ENCODE results near the gene FAAH.
A peak's percentile ranks its signal among the peaks of the same experiment; 100 is the strongest.

FAAH gene

DNA sequence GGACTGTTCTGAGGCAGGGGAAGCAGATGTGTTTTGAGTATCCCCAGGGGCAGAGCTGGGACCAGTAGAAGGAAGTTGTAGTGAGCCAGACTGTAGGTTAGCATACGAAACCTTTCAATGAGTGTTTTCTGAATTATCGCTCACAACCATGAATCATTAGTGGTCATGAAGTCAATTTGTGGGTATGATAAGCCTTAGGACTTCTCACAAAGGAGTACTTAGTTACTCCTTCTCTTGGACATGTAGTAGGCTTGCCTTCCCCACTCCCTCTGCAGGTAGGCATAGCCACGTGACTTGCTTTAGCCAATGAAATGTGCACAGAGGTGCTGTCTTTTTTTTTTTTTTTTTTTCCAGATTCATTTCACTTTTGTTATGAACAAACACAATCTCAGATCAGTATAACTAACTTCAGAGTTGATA is 23.9 kb upstream of the FAAH start:
- TF ChIP-seq FOXM1 (IDR thresholded peaks at IDR 0.05; ENCODE audit: borderline replicate concordance, low read depth), result no peak
- no peak for TF ChIP-seq TCF12 (IDR thresholded peaks at IDR 0.05; ENCODE audit: low read depth)
- TF ChIP-seq, protein P1, sequence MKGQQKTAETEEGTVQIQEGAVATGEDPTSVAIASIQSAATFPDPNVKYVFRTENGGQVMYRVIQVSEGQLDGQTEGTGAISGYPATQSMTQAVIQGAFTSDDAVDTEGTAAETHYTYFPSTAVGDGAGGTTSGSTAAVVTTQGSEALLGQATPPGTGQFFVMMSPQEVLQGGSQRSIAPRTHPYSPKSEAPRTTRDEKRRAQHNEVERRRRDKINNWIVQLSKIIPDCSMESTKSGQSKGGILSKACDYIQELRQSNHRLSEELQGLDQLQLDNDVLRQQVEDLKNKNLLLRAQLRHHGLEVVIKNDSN (IDR thresholded peaks at IDR 0.05), result peak; percentile 78
- no peak for TF ChIP-seq RAD21 (IDR thresholded peaks at IDR 0.05; ENCODE audit: low read depth)
- TF ChIP-seq CEBPB (IDR thresholded peaks at IDR 0.05), result no peak
- TF ChIP-seq TEAD4 (IDR thresholded peaks at IDR 0.05), result no peak
- TF ChIP-seq YY1 (IDR thresholded peaks at IDR 0.05; ENCODE audit: low read depth), result no peak
- no peak for TF ChIP-seq TAF1 (IDR thresholded peaks at IDR 0.05; ENCODE audit: low read depth)

DNA sequence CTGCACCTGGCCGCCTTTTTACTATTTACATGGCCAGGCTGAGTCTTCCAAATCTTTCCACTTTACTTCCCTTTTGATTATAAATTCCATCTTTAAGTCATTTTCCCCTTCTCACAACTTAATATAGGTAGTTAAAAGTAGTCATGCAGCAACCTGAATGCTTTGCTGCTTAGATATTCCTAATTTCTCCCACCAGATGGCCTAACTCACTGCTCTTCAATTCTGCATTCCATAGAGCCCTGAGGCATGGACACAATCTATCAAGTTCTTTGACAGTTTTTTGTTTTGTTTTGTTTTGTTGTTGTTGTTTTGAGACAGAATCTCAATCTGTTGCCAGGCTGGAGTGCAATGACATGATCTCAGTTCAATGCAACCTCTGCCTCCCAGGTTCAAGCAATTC is 21.7 kb upstream of the FAAH start:
- TF ChIP-seq TCF12 (IDR thresholded peaks at IDR 0.05; ENCODE audit: low read depth) (no peak), EP300 (IDR thresholded peaks at IDR 0.05; ENCODE audit: borderline replicate concordance) (no peak), YY1 (IDR thresholded peaks at IDR 0.05; ENCODE audit: low read depth) (no peak), RAD21 (IDR thresholded peaks at IDR 0.05; ENCODE audit: low read depth) (no peak), EGR1 (IDR thresholded peaks at IDR 0.05) (no peak)
- TF ChIP-seq, protein P2, sequence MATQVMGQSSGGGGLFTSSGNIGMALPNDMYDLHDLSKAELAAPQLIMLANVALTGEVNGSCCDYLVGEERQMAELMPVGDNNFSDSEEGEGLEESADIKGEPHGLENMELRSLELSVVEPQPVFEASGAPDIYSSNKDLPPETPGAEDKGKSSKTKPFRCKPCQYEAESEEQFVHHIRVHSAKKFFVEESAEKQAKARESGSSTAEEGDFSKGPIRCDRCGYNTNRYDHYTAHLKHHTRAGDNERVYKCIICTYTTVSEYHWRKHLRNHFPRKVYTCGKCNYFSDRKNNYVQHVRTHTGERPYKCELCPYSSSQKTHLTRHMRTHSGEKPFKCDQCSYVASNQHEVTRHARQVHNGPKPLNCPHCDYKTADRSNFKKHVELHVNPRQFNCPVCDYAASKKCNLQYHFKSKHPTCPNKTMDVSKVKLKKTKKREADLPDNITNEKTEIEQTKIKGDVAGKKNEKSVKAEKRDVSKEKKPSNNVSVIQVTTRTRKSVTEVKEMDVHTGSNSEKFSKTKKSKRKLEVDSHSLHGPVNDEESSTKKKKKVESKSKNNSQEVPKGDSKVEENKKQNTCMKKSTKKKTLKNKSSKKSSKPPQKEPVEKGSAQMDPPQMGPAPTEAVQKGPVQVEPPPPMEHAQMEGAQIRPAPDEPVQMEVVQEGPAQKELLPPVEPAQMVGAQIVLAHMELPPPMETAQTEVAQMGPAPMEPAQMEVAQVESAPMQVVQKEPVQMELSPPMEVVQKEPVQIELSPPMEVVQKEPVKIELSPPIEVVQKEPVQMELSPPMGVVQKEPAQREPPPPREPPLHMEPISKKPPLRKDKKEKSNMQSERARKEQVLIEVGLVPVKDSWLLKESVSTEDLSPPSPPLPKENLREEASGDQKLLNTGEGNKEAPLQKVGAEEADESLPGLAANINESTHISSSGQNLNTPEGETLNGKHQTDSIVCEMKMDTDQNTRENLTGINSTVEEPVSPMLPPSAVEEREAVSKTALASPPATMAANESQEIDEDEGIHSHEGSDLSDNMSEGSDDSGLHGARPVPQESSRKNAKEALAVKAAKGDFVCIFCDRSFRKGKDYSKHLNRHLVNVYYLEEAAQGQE (IDR thresholded peaks at IDR 0.05; ENCODE audit: low read depth), result no peak
- TF ChIP-seq, protein P1 (IDR thresholded peaks at IDR 0.05), result no peak

DNA sequence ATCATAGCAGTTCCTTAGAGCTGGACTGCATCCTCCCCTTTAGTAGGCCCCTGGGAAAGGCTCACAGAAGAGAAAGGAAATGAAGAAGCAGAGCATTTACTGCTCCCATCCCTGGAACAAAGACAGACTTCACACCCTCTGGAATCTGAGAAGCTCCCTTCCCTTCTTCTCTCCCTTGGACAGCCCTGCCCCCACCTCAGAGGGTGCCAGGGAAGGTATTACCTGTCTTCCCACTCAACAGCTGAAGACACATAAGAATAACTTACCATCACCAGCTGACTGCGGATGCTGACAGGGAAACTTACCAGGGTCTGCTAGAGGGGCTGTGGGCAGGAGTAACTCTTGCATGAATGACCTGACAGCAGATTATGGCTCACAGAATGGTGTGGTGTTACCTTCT is 14.1 kb upstream of the FAAH start:
- TF ChIP-seq, protein P3, sequence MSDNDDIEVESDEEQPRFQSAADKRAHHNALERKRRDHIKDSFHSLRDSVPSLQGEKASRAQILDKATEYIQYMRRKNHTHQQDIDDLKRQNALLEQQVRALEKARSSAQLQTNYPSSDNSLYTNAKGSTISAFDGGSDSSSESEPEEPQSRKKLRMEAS (IDR thresholded peaks at IDR 0.05), result no peak
- TF ChIP-seq NFIC (IDR thresholded peaks at IDR 0.05) (no peak), YY1 (IDR thresholded peaks at IDR 0.05; ENCODE audit: low read depth) (no peak), EP300 (IDR thresholded peaks at IDR 0.05; ENCODE audit: borderline replicate concordance) (no peak), TCF12 (IDR thresholded peaks at IDR 0.05; ENCODE audit: low read depth) (no peak), CREB1 (IDR thresholded peaks at IDR 0.05; ENCODE audit: low read depth) (no peak), ZBTB7A (IDR thresholded peaks at IDR 0.05; ENCODE audit: low read depth) (no peak), FOXM1 (IDR thresholded peaks at IDR 0.05; ENCODE audit: borderline replicate concordance, low read depth) (no peak), CEBPB (IDR thresholded peaks at IDR 0.05) (no peak), EGR1 (IDR thresholded peaks at IDR 0.05) (no peak), TEAD4 (IDR thresholded peaks at IDR 0.05) (no peak), RAD21 (IDR thresholded peaks at IDR 0.05; ENCODE audit: low read depth) (no peak), TAF1 (IDR thresholded peaks at IDR 0.05; ENCODE audit: low read depth) (no peak)
- TF ChIP-seq, protein P1 (IDR thresholded peaks at IDR 0.05), result no peak
- TF ChIP-seq, protein P2 (IDR thresholded peaks at IDR 0.05; ENCODE audit: low read depth), result no peak

DNA sequence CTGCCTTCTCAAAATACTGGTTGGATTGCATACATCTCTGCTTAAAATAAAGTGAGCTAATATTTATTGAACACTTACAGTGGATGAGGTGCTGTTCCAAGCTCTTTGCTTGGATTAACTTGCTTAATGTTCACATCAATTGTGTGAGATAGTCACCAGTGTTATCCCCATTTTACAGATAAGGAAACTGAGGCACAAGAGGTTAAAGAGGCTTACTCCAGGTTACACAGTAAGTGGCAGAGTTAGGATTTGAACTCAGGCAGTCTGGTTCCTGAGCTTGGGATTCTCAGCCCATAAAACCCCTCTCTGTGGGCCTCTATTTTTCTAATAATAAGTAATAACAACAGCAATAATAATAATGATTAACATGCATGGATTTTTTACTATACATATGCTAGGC is 13.6 kb upstream of the FAAH start:
- TF ChIP-seq RAD21 (IDR thresholded peaks at IDR 0.05; ENCODE audit: low read depth) (no peak), CEBPB (IDR thresholded peaks at IDR 0.05) (no peak), EGR1 (IDR thresholded peaks at IDR 0.05) (no peak), TAF1 (IDR thresholded peaks at IDR 0.05; ENCODE audit: low read depth) (no peak), FOXM1 (IDR thresholded peaks at IDR 0.05; ENCODE audit: borderline replicate concordance, low read depth) (no peak)

DNA sequence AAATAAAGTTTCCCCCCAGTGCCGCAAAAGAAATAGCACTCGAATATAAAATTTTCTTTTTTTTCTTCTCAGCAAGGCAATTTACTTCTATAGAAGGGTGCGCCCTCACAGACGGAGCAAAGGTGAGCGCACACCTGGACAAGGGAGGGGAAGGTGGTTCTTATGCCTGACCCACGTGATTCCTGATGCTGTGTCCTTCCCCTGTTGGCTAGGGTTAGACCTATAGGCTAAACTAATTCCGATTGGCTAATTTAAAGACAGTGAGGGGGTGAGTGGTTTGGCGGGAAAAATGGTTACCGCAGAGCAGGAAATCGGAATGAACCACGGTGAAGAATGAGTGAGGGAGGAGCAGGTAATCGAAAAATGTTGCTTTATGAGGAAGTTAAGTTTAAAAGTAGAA is 607 bp upstream of the FAAH start:
- TF ChIP-seq TCF12 (IDR thresholded peaks at IDR 0.05; ENCODE audit: low read depth), result no peak; the same call in 1 of the 2 replicates
- no peak for TF ChIP-seq EGR1 (IDR thresholded peaks at IDR 0.05)
- TF ChIP-seq YY1 (IDR thresholded peaks at IDR 0.05; ENCODE audit: low read depth), result no peak
- TF ChIP-seq, protein P1 (IDR thresholded peaks at IDR 0.05), result no peak
- TF ChIP-seq TEAD4 (IDR thresholded peaks at IDR 0.05), result no peak
- no peak for TF ChIP-seq TAF1 (IDR thresholded peaks at IDR 0.05; ENCODE audit: low read depth)
- TF ChIP-seq NFIC (IDR thresholded peaks at IDR 0.05), result no peak
- no peak for TF ChIP-seq FOXM1 (IDR thresholded peaks at IDR 0.05; ENCODE audit: borderline replicate concordance, low read depth)
- TF ChIP-seq EP300 (IDR thresholded peaks at IDR 0.05; ENCODE audit: borderline replicate concordance), result no peak
- no peak for TF ChIP-seq RAD21 (IDR thresholded peaks at IDR 0.05; ENCODE audit: low read depth)
- TF ChIP-seq ZBTB7A (IDR thresholded peaks at IDR 0.05; ENCODE audit: low read depth), result no peak
- TF ChIP-seq, protein P2 (IDR thresholded peaks at IDR 0.05; ENCODE audit: low read depth), result no peak
- TF ChIP-seq, protein P3 (IDR thresholded peaks at IDR 0.05), result no peak
